Measurements from ENCODE around the gene DDA1.
A peak's percentile ranks its signal among the peaks of the same experiment; 100 is the strongest.

The DDA1 gene

GRCh38 chr19:17329366-17330261 is 20.3 kb downstream of the DDA1 start:
- H3K27me3 ChIP-seq (ENCODE audit: insufficient read depth, poor library complexity, severe bottlenecking): peaks cover 27% of the 10 kb centered on the region
- H3K4me3 ChIP-seq (replicated peaks; ENCODE audit: insufficient read depth, low read length): no peak overlapping the region
- no peak for DNase-seq (ENCODE audit: low read depth in 1 of 2, low spot score in 1 of 2)
- no peak overlapping the region for H3K27ac ChIP-seq (replicated peaks)
- TF ChIP-seq GABPA (IDR thresholded peaks at IDR 0.05; ENCODE audit: low read depth): no peak

DNA sequence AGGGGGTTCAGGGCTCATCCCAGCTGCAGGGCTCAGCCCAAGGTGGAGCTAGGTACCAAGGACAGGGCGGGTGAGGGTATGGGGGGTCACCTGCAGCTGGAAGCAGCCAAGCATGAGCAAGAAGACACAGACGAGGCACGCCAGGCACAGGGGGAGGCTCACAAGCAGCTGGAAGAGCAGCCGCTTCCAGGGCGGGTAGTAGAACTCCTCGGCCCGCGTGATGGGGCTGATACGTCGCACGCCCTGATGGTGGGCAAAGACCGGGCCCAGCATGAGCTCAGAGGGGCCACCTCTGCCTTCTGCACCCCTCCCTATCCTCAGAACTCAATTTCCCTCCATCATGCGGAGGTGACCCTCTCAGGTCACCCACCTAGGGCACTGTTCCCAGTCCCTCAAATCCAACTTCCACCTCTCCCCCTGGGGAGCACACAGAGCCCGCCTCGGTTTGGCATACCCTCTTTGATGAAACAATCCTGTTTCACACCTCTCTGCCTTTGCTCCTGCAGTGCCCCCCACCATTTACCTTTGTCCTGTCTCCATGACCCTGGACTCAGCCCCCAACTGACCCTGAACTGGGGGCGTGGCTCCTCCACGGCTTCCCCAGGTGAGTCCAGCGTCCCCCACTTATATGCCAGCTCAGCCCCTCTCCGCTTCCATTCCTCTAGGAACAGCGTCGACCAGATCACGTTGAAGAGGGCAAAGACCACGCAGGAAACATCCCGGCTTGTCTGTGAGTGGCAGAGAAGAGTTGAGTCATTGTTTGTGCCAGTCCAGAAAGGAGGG is 21.1 kb downstream of the DDA1 start:
- TF ChIP-seq CTCF (IDR thresholded peaks at IDR 0.05; ENCODE audit: insufficient read depth, low read length) (no peak), POLR2AphosphoS5 (IDR thresholded peaks at IDR 0.05; ENCODE audit: low read depth) (no peak), GABPA (IDR thresholded peaks at IDR 0.05; ENCODE audit: low read depth) (no peak), SPI1 (IDR thresholded peaks at IDR 0.05; ENCODE audit: borderline replicate concordance, low read depth) (no peak)
- TF ChIP-seq, protein P1, sequence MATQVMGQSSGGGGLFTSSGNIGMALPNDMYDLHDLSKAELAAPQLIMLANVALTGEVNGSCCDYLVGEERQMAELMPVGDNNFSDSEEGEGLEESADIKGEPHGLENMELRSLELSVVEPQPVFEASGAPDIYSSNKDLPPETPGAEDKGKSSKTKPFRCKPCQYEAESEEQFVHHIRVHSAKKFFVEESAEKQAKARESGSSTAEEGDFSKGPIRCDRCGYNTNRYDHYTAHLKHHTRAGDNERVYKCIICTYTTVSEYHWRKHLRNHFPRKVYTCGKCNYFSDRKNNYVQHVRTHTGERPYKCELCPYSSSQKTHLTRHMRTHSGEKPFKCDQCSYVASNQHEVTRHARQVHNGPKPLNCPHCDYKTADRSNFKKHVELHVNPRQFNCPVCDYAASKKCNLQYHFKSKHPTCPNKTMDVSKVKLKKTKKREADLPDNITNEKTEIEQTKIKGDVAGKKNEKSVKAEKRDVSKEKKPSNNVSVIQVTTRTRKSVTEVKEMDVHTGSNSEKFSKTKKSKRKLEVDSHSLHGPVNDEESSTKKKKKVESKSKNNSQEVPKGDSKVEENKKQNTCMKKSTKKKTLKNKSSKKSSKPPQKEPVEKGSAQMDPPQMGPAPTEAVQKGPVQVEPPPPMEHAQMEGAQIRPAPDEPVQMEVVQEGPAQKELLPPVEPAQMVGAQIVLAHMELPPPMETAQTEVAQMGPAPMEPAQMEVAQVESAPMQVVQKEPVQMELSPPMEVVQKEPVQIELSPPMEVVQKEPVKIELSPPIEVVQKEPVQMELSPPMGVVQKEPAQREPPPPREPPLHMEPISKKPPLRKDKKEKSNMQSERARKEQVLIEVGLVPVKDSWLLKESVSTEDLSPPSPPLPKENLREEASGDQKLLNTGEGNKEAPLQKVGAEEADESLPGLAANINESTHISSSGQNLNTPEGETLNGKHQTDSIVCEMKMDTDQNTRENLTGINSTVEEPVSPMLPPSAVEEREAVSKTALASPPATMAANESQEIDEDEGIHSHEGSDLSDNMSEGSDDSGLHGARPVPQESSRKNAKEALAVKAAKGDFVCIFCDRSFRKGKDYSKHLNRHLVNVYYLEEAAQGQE (IDR thresholded peaks at IDR 0.05; ENCODE audit: insufficient replicate concordance, low read depth): no peak
- DNase-seq (ENCODE audit: low read depth in 1 of 2, low spot score in 1 of 2): no peak
- H3K27ac ChIP-seq (replicated peaks): no peak overlapping the region
- H3K27me3 ChIP-seq (ENCODE audit: insufficient read depth, poor library complexity, severe bottlenecking): peaks cover 27% of the 10 kb centered on the region
- no peak overlapping the region for H3K4me3 ChIP-seq (replicated peaks; ENCODE audit: insufficient read depth, low read length)

- no peak for DNase-seq (ENCODE audit: low read depth in 1 of 2, low spot score in 1 of 2)
- Histone ChIP-seq H3K27me3 (ENCODE audit: insufficient read depth, poor library complexity, severe bottlenecking) (peaks cover 27% of the 10 kb centered on the region), H3K4me3 (replicated peaks; ENCODE audit: insufficient read depth, low read length) (no peak overlapping the region), H3K27ac (replicated peaks) (no peak overlapping the region)
- TF ChIP-seq SPI1 (IDR thresholded peaks at IDR 0.05; ENCODE audit: borderline replicate concordance, low read depth): no peak
- no peak for TF ChIP-seq POLR2AphosphoS5 (IDR thresholded peaks at IDR 0.05; ENCODE audit: low read depth)
- TF ChIP-seq, protein P1 (IDR thresholded peaks at IDR 0.05; ENCODE audit: insufficient replicate concordance, low read depth): no peak
- no peak for TF ChIP-seq CTCF (IDR thresholded peaks at IDR 0.05; ENCODE audit: insufficient read depth, low read length)
- no peak for TF ChIP-seq GABPA (IDR thresholded peaks at IDR 0.05; ENCODE audit: low read depth)
Measured at GRCh38 chr19:17331045-17331558, 21.7 kb downstream of the DDA1 start.

DNA sequence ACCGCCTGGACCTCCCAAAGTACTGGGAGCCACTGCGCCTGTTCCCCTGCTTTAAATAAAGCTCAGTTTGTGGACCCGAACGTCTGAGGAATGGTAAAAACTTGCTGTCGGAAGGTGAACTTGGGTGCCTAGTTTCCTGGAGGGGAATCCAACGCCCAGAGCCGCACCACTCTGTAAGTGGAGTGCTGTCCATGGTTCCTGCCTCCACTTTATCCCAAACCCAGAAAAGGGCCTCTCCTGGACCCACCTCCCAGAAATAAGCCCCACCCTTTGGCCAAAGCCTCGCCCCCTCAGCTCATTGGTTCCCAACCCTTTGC is 23.0 kb downstream of the DDA1 start:
- DNase-seq (ENCODE audit: low read depth in 1 of 2, low spot score in 1 of 2): no peak
- H3K27me3 ChIP-seq (ENCODE audit: insufficient read depth, poor library complexity, severe bottlenecking): peaks cover 27% of the 10 kb centered on the region

More for the DNA sequence above, 23.0 kb downstream of the DDA1 start:
- Histone ChIP-seq H3K27ac (replicated peaks) (no peak overlapping the region), H3K4me3 (replicated peaks; ENCODE audit: insufficient read depth, low read length) (no peak overlapping the region)
- TF ChIP-seq, protein P1 (IDR thresholded peaks at IDR 0.05; ENCODE audit: insufficient replicate concordance, low read depth): peak; percentile 81
- TF ChIP-seq SPI1 (IDR thresholded peaks at IDR 0.05; ENCODE audit: borderline replicate concordance, low read depth): no peak

All from HL-60 (cell line).